Gastroesophageal sphincter (tissue), 3 donors: Measurements from ENCODE around the gene CCDC190.
"Not testable (repeated sequence)": the region's sequence is repeated elsewhere in the genome, so short reads cannot be mapped to it uniquely, and the experiment has no call there.

Source experiments
- CTCF ChIP-seq, 4 experiments: fragments of 200-600 bp in 2 of 4; fragments of 450-650 bp in 2 of 4; sonication (generic) in 1 of 4; IDR thresholded peaks; one replicate each; pipeline ENCODE4 v1.5.1; 2017 to 2019; ENCODE audit warnings: antibody characterized with exemption in 4 of 4, mild to moderate bottlenecking in 2 of 4, moderate library complexity in 2 of 4
- POLR2A ChIP-seq, 2 donors: fragments of 450-650 bp; IDR thresholded peaks; one replicate each; pipeline ENCODE4 v1.6.1; 2017; ENCODE audit warnings: antibody characterized with exemption in 2 of 2, mild to moderate bottlenecking in 2 of 2, moderate library complexity in 1 of 2
- POLR2AphosphoS5 ChIP-seq: sonication (generic); formaldehyde crosslinking; IDR thresholded peaks from one replicate; pipeline ENCODE4 v1.6.1; 2017; ENCODE audit warnings: antibody characterized with exemption

GRCh38 chr1:162880617-162881016, 19.6 kb upstream of the CCDC190 start:
- TF ChIP-seq CTCF (IDR thresholded peaks at IDR 0.05); POLR2A (IDR thresholded peaks at IDR 0.05); POLR2AphosphoS5: not testable (repeated sequence)
